ENCODE data around the gene GNGT2. TPM values are rescaled to one million over a fixed set of nuclear protein-coding genes. Genes with fewer than 3 reads are reported as not detected.

The GNGT2 gene
- 1 to 10 TPM in 2 of 4 donors, under 1 TPM in 1, not detected in 1; 0.97 to 2.2 (median 2.1) TPM for total RNA-seq

DNA sequence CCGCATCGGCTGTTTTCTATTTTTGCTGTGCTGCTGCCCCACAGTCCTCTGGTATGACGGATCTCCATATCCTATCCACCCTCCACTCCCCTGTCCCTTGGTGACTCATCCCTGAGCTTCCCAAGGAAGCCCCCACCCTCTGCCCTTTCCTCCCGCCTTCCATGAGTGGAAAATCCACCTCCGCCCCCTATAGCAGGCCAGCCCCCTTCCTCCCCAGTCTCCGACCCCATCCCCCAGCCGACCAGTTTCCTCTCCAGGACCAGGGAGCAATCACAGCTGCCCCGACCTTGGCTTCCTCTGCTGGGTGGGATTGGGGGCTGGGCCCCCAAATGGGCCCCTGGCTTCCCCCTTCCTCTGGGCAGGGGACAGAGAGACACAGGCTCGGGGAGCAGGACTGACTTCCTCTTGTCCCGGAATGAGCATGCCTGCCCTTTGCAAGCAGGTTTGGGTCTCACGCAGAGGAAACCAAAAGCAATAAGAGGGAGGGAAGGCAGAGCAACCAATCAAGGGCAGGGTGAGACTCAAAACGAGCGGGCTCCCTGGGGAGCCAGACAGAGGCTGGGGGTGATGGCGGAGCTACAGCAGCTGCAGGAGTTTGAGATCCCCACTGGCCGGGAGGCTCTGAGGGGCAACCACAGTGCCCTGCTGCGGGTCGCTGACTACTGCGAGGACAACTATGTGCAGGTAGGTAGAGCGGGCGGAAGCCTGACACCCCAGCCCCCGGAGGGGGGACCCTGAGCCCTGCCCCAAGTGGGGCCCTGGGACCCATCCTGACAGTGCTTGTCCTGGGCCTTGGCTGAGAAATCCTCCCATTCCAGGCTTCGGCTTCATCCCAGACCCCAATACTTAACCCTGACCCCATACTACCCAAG is at the start of gene GNGT2, which contains the start of gene ABI3:
GNGT2 (minus strand) TSS at position 417 of the 872 bp plus-strand sequence. CDS start 3,152 bp downstream, outside the sequence.
ABI3 (plus strand) TSS at position 550 of the 872 bp plus-strand sequence; CDS start at position 568, 18 bp downstream.
- Histone ChIP-seq H3K4me1 (peaks cover 8 to 33% (median 24%) of the 10 kb centered on the region in 4 donors), H3K9me3 (no peaks in the 10 kb centered on the region), H3K27me3 (peaks cover 0 to 35% (median 4%) of the 10 kb centered on the region in 4 donors), H3K4me3 (peak within 1 kb of the TSS; percentile 35 to 56 (median 44)), H3K27ac (replicated peaks in 1 of 4) (peak within 1 kb of the TSS; percentile 40 to 68 (median 57)), H3K36me3 (no peaks in the 10 kb centered on the region)
- 17% methylated on average over 14 of the region's 22 CpGs for WGBS
- DNase-seq (ENCODE audit: extremely low spot score): no peak
- intact Hi-C loops (cut with DNase I): no loop called here
- TF ChIP-seq CTCF (IDR thresholded peaks at IDR 0.05) (no peak), POLR2AphosphoS5 (IDR thresholded peaks at IDR 0.05) (peak; percentile 26 to 58)

GRCh38 chr17:49259663-49260010 is 49.3 kb upstream of the GNGT2 start:
- Histone ChIP-seq H3K4me1 (peaks cover 10 to 19% (median 18%) of the 10 kb centered on the region in 4 donors), H3K27ac (replicated peaks in 1 of 4) (peak overlapping the region; percentile 66 to 78 (median 70)), H3K27me3 (peaks cover 0 to 16% (median 0%) of the 10 kb centered on the region in 4 donors), H3K9me3 (no peaks in the 10 kb centered on the region), H3K4me3 (peak overlapping the region; percentile 61 to 82 (median 66)), H3K36me3 (no peaks in the 10 kb centered on the region)
- intact Hi-C loops (cut with DNase I): no loop called here
- no peak for DNase-seq (ENCODE audit: extremely low spot score)
- 22% methylated on average over 4 of the region's 10 CpGs for WGBS
- TF ChIP-seq POLR2A (IDR thresholded peaks at IDR 0.05; ENCODE audit: low read depth) (no peak), EP300 (IDR thresholded peaks at IDR 0.05) (no peak), POLR2AphosphoS5 (IDR thresholded peaks at IDR 0.05) (no peak), CTCF (IDR thresholded peaks at IDR 0.05) (no peak)

DNA sequence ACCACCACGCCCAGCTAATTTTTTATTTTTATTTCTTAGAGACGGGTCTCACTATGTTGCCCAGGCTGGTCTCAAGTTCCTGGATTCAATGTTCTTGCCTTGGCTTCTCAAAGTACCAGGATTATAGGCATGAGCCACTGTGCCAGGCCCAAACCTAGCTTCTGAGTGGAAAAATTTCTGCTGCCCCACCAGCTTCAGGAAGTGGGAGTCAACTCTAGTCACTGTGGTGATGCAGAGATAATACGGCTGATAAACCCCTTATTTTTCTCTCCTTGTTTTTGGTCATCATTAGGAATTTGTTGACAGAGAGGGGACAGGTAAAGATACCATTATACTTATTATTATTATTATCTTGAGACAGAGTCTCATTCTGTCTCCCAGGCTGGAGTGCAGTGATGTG is 48.0 kb upstream of the GNGT2 start:
- 89% methylated on average over 3 of the region's 3 CpGs for WGBS
- TF ChIP-seq EP300 (IDR thresholded peaks at IDR 0.05) (no peak), POLR2A (IDR thresholded peaks at IDR 0.05; ENCODE audit: low read depth) (no peak), CTCF (IDR thresholded peaks at IDR 0.05) (no peak), POLR2AphosphoS5 (IDR thresholded peaks at IDR 0.05) (no peak)
- no peak for DNase-seq (ENCODE audit: extremely low spot score)
- Histone ChIP-seq H3K4me3 (no peak overlapping the region), H3K27ac (replicated peaks in 1 of 4) (no peak overlapping the region), H3K4me1 (peaks cover 10 to 19% (median 18%) of the 10 kb centered on the region in 4 donors), H3K36me3 (no peaks in the 10 kb centered on the region), H3K9me3 (no peaks in the 10 kb centered on the region), H3K27me3 (peaks cover 0 to 10% (median 0%) of the 10 kb centered on the region in 4 donors)
- intact Hi-C loops (cut with DNase I): no loop called here

GRCh38 chr17:49255125-49255524 is 44.8 kb upstream of the GNGT2 start:
- Histone ChIP-seq H3K9me3 (no peaks in the 10 kb centered on the region), H3K27ac (replicated peaks in 1 of 4) (no peak overlapping the region), H3K27me3 (peaks cover 0 to 1% (median 0%) of the 10 kb centered on the region in 4 donors), H3K36me3 (no peaks in the 10 kb centered on the region), H3K4me1 (peaks cover 5 to 9% (median 7%) of the 10 kb centered on the region in 4 donors), H3K4me3 (no peak overlapping the region)
- WGBS: 76% methylated on average over 5 of the region's 5 CpGs
- intact Hi-C loops (cut with DNase I): no loop called here
- TF ChIP-seq POLR2A (IDR thresholded peaks at IDR 0.05; ENCODE audit: low read depth) (no peak), EP300 (IDR thresholded peaks at IDR 0.05) (no peak), CTCF (IDR thresholded peaks at IDR 0.05) (no peak), POLR2AphosphoS5 (IDR thresholded peaks at IDR 0.05) (no peak)
- DNase-seq (ENCODE audit: extremely low spot score): no peak
